Calu3 (cell line): ENCODE measurements around the gene PXMP2. TPM values are rescaled to one million over a fixed set of nuclear protein-coding genes. Genes with fewer than 3 reads are reported as not detected.

Source experiments
- BruUV-seq: library from RNA; stranded (reverse); fragments of 400-500 nt; replicated peaks from 2 replicates; lab custom pipeline; 2021; lab: Mats Ljungman, UMichigan
- CTCF ChIA-PET: fragments of 300-600 bp; sonication (Branson Sonifier 250); formaldehyde crosslinking; loops from one replicate; lab custom pipeline; 2022; ENCODE audit warnings: antibody characterized with exemption; lab: Charles Lee
- DNase-seq: peaks from one replicate; pipeline ENCODE4 v3.0.0; 2022
- H3K27ac Mint-ChIP-seq: one replicate; pipeline ENCODE4 v1.8.0; 2022; ENCODE audit warnings: mixed read lengths; ENCODE audit not compliant: unreplicated experiment
- H3K27me3 Mint-ChIP-seq: one replicate; pipeline ENCODE4 v1.8.0; 2022; ENCODE audit warnings: mixed read lengths; ENCODE audit not compliant: unreplicated experiment
- H3K36me3 Mint-ChIP-seq: one replicate; pipeline ENCODE4 v1.8.0; 2022; ENCODE audit warnings: mild to moderate bottlenecking, moderate library complexity, mixed read lengths; ENCODE audit not compliant: insufficient read depth, unreplicated experiment
- H3K4me1 Mint-ChIP-seq: one replicate; pipeline ENCODE4 v1.8.0; 2022; ENCODE audit warnings: mild to moderate bottlenecking, low read depth, mixed read lengths; ENCODE audit not compliant: unreplicated experiment
- H3K4me3 Mint-ChIP-seq: one replicate; pipeline ENCODE4 v1.8.0; 2022; ENCODE audit warnings: mild to moderate bottlenecking, low read depth, moderate library complexity, mixed read lengths; ENCODE audit not compliant: unreplicated experiment
- H3K9me3 Mint-ChIP-seq: one replicate; pipeline ENCODE4 v1.8.0; 2022; ENCODE audit warnings: low read depth, mixed read lengths; ENCODE audit not compliant: unreplicated experiment
- intact Hi-C: fragments of 100-400 bp; cut with micrococcal nuclease; formaldehyde crosslinking; loops from one replicate; pipeline ENCODE4 v1.10.0; 2022; ENCODE audit not compliant: unreplicated experiment
- total RNA-seq: library from RNA; stranded (reverse); gene quantifications from 2 replicates; pipeline ENCODE4 v1.2.3, GENCODE V29; 2022
- TF ChIP-seq, protein P1 (sequence below): fragments of 200-600 bp; IDR thresholded peaks from one replicate; pipeline ENCODE4 v1.8.0; 2022; ENCODE audit warnings: antibody characterized with exemption; ENCODE audit not compliant: unreplicated experiment

PXMP2 gene
- total RNA-seq, 1 experiment from 2014 or later: 41.9 TPM

DNA sequence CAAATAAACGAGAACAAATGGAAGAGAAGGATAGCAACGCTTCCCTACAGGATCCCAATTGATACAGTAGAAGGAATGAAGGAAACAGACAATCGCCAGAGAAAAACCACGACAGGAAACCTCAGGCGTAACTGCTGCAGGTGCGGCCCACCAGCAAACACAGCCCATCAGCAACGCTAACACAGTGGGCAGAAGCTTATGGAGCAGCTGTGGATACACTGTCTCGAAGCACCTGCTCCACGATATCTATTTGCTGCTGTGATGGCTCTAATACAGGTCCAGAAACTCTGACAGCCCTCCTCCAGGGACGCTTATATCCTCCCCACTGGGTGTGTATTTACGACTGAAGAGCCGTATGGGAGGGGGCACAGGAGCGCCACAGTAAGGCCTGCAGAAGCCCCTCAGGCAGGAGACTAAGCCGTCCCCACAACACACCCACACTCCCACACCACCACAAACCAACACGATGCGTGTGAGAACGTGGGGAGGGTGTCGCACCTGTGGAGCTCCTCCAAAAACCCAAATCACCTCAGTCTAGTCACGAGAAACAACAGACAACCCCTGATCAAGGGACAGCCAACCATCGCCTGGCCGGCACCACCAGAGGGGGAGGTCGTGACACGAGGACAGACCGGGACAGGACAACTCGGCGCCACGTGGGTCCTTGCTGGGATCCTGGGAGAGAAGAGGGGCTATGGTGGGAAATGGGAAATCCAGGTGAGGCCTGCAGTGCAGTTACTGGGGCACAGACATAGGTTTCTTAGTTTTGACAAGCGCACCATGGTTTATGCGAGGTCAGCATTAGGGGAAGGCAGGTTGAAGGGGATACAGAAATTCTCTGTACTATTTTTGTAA is 24.3 kb upstream of the PXMP2 start:
- Mint-ChIP-seq H3K9me3 (no peaks in the 10 kb centered on the region), H3K27ac (no peak overlapping the region), H3K27me3 (no peaks in the 10 kb centered on the region), H3K4me1 (no peaks in the 10 kb centered on the region), H3K4me3 (no peak overlapping the region), H3K36me3 (peaks cover 23% of the 10 kb centered on the region)
- intact Hi-C loops: no loop called here
- CTCF ChIA-PET: no interaction called here
- no peak for DNase-seq
- BruUV-seq: no TSS peak
- TF ChIP-seq, protein P1, sequence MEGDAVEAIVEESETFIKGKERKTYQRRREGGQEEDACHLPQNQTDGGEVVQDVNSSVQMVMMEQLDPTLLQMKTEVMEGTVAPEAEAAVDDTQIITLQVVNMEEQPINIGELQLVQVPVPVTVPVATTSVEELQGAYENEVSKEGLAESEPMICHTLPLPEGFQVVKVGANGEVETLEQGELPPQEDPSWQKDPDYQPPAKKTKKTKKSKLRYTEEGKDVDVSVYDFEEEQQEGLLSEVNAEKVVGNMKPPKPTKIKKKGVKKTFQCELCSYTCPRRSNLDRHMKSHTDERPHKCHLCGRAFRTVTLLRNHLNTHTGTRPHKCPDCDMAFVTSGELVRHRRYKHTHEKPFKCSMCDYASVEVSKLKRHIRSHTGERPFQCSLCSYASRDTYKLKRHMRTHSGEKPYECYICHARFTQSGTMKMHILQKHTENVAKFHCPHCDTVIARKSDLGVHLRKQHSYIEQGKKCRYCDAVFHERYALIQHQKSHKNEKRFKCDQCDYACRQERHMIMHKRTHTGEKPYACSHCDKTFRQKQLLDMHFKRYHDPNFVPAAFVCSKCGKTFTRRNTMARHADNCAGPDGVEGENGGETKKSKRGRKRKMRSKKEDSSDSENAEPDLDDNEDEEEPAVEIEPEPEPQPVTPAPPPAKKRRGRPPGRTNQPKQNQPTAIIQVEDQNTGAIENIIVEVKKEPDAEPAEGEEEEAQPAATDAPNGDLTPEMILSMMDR: no peak

DNA sequence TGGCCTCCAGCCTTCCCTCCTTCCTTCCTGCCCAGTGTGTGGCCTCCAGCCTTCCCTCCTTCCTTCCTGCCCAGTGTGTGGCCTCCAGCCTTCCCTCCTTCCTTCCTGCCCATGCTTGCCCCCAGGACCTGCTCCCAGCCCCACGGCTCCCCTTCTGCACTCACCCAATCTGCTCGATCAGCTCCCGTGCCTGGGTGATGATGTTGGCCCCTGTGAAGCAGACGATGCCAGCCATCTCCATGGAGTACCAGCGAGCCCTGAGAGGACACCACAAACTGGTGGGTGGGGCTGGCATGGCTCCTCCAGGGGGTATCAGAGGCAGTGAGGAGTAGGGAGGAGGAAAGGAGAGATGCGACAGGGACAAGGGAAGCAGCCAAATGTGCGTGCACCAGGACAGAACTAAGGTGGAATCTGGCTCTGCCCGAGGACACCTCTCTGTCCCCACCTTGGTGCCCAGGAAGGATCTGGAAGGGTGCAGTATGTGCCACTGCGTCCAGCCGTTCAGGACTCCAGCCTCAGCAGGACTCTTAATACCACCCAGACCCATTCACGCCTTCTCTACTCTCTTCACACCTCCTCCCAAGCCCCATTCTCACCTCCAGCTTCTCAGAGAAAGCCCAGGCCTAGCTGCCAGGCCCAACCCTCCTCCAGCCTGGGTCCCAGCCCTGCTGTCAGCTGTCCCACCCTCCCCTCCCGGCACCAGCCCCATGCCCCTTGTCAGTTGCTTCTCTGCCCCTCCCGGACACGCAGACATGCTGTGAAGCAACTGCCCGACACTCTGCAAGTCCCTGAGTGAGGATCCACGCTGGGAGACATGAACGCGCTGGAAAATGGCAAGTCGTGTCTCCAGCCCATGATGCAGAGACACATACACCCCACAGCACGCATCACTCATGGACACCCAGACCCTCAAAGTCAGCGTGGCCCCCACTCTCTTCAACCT is 22.9 kb upstream of the PXMP2 start:
- DNase-seq: no peak
- TF ChIP-seq, protein P1: no peak
- Mint-ChIP-seq H3K36me3 (peaks cover 35% of the 10 kb centered on the region), H3K4me1 (no peaks in the 10 kb centered on the region), H3K9me3 (no peaks in the 10 kb centered on the region), H3K27me3 (no peaks in the 10 kb centered on the region), H3K4me3 (no peak overlapping the region), H3K27ac (no peak overlapping the region)
- intact Hi-C loops: no loop called here
- no TSS peak for BruUV-seq
- CTCF ChIA-PET: no interaction called here

DNA sequence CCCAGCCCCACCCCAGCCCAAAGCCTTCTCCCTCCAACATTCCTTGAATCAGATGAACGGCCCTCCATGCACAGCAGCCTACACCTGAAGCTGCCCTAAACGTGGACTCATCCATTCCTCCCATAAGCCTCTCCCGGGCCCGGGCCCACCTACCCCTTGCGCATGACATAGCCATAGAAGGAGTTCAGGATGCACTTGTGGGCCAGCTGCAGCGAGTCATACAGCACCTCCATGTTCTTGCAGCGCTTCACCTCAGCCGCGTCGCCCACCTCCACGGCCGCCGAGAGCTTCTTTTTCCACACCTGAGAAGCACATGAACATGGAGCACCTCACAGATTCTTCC is 22.3 kb upstream of the PXMP2 start:
- H3K4me1 Mint-ChIP-seq: no peaks in the 10 kb centered on the region
- CTCF ChIA-PET: no interaction called here
- intact Hi-C loops: no loop called here

DNA sequence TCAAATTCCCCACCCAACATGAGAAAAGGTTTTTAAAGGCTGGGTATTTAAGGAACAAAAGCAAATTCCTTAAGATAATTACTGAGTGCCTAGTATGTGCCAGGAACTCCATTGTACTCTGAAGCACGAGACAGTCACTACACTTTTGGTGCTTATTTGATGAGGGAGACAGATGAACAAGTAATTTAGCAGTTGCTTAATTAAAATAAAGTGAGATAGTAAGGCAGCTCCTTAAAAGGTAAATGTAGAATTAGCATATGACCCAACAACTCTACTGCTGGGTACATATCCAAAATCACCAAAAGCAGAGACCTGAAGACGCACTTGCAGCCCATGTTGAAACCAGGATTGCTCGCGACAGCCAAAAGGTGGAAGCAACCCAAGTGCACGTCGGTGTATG is 21.6 kb upstream of the PXMP2 start:
- peaks cover 34% of the 10 kb centered on the region for H3K36me3 Mint-ChIP-seq
- H3K27ac Mint-ChIP-seq: no peak overlapping the region
- H3K9me3 Mint-ChIP-seq: no peaks in the 10 kb centered on the region
- H3K4me1 Mint-ChIP-seq: no peaks in the 10 kb centered on the region
- no TSS peak for BruUV-seq
- H3K27me3 Mint-ChIP-seq: no peaks in the 10 kb centered on the region
- CTCF ChIA-PET: no interaction called here
- TF ChIP-seq, protein P1: no peak
- DNase-seq: no peak
- H3K4me3 Mint-ChIP-seq: no peak overlapping the region
- intact Hi-C loops: no loop called here

More for the DNA sequence above, 22.3 kb upstream of the PXMP2 start:
- DNase-seq: no peak
- BruUV-seq: no TSS peak
- no peaks in the 10 kb centered on the region for H3K9me3 Mint-ChIP-seq
- no peaks in the 10 kb centered on the region for H3K27me3 Mint-ChIP-seq
- TF ChIP-seq, protein P1: no peak
- peaks cover 30% of the 10 kb centered on the region for H3K36me3 Mint-ChIP-seq
- H3K27ac Mint-ChIP-seq: no peak overlapping the region
- H3K4me3 Mint-ChIP-seq: no peak overlapping the region
